Germinal center (tissue), 1 donor: ENCODE measurements around the gene C22orf31.
A peak's percentile ranks its signal among the peaks of the same experiment; 100 is the strongest.

ENCODE experiments used
- DNase-seq: peaks from one replicate; pipeline ENCODE4 v3.0.0; 2012; ENCODE audit warnings: mixed read lengths, low spot score

Gene C22orf31

DNA sequence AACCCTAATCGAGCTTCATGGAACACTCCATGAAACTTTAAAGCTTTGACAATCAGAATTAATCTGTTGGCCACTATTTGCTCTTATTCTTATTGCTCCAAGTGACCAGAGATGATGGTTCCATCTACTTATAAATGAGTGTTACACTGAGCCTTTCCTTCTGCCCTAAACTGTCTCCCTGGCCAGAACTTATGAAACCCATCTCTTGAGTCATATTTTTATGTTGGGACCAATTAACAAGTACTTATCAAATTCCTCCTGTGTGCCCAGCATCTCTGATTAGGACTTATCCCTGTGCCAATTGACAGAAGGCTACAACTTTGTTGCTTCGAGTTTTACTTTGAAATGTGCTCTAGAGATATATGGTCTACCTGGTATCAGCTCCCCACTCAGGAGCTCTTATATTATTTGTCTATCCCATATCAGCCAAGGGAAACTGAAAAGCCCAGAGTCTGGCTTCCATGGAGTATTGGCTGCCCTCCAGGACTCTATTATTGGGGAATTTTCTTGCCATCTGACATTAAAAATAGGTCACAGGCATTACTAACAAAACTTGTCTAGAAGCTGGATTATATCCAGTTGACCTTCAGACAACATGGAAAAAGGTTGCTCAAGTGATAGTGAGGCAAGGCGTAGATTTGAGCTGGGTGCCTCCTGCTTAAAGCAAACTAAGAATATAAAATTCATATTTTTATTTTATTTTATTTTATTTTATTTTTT is 20.0 kb upstream of the C22orf31 start:
- no peak for DNase-seq

DNA sequence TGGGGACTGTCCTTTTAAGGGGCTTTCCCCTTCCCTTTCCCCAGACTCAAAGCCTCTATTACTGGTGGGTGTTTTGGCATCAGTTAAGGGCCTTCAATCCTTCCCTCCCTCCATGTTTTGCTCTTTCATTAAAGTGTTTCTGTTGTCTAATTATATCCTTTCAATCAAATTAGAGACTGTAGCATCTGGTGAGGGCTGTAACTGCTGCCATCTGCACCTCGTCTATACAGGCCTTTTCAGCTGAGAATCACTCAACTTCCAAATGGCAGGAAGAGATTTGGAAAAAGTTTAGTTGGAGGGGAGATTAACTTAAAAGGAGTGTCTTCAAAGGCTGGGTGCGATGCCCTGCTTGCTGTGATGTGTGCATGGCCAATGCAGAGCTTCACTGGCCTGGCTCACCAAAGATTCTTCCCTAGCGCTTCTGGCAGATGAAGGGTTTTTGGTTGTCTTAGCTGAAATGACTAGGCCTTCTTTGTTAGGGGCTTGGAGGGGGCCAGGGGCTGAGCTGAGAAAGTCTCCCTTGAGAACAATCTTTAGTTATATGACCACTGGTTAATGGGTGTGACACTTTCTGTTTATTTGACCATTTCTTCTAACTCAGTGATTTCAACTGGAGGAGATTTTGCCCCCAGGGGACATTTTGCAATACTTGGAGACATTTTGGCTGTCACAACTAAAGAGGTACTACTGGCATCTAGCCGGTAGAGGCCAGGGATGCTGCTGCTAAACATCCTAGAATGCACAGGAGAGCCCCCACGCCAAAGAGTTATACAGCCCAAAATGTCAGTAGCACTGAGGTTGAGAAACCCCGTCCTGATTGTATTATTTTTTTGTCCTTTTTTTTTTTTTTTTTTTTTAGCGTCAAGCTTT is 18.7 kb upstream of the C22orf31 start:
- DNase-seq = no peak

DNA sequence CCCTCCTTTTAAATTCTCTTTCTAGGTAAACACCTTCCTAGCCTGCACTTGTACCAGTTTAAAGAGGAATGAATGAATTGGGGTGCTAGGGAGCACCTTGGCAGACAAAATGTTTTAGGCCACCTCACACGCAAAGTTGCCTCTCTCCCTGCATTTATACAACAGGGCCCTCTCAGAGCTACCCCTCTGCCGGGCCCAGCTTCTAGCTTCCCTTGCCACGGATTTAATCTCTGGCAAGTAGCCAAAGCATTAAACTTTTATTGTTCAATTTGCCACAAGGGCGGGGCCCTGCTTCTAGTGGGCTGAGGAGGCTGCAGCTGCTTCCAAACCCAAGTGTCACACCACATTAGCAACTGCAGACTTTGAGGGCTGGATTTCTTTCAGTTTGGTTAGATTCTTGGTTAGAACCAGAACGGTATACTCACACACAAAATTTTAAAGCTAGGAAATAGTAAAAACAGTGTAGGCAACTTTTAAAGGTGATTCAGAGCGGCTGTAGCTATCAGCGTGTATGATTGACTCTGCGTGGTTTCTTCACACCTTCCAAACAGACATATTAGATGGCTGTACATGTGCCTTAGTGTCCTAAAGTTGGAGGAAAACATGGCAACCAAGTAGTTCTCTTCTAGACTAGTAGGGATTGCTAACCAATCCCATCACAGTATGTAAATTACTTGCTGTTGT is 17.7 kb upstream of the C22orf31 start:
- DNase-seq = no peak

DNA sequence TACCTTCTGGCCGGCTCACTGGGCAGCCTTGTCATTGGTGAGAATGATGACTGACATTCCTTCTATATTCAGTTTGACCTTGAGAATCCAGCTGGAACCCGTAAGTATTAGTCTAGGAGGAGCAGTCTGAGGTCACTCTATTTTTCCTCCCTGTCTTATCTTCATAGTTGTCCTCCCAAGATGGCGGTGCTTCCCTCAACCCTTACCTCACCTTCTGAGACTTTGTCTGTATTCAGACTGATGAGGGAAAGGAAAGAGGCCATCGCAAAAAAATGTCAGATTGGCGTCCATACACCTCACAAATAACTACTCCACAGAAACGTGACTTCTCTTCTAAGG is 17.2 kb upstream of the C22orf31 start:
- DNase-seq = no peak

DNA sequence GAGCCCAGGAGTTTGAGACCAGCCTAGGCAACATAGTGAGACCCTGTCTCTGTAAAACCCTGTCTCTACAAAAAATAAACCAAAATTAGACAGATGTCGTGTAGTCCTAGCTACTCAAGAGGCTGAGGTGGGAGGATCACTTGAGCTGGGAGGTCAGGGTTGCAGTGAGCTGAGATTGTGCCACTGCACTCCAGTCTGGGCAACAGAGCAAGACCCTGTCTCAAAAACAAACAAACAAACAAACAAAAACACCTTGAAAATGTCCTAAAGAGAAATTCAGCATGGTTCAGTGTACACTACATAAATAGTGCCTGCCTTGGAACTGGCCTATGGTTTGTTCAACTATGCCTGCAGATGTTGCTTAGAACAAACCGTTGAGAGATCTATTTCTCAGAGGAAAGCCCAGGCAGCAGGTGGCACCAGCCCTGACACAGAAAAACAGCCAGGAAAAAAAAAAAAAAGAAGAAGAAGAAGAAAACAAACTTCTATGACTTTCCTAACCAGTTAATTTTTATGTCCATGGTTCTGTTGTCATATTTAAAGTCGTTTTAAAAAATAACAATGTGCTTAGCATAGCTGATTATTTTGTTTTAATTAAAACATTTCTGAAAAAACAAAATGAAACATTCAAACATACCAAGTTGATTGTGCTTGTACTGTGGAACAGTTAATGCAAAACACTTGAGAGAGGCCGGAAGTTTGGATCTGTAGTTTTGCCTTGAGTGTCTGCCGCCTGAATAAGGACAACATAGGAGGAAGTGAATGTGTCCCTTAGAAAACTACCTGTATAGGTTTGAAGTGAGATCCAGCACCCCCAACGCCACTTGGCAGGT is 16.6 kb upstream of the C22orf31 start:
- no peak for DNase-seq

DNA sequence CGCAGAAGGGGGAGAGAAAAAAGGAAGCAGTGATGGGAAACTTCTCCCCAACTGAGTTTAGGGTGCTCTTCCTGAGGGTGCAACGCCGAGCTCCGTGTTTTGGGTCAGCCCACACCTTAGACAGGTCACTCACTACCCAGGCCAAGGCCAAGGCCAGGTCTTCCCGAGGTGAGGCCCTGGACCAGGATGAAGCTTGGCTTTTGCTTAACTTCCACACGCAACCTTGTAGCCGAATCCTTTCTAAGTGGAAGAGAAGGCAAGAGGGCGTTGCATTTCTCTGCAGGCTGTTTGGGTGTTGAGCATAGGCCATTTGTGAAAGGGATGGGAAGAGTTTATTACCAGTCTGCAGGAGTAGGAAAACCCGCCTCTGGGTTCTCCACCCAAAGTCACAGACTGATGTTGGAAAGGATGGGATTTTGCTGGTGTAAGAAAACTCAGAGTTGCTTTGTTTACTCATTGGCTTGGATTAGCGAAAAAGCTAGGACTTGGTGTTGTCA is 12.7 kb upstream of the C22orf31 start:
- no peak for DNase-seq

DNA sequence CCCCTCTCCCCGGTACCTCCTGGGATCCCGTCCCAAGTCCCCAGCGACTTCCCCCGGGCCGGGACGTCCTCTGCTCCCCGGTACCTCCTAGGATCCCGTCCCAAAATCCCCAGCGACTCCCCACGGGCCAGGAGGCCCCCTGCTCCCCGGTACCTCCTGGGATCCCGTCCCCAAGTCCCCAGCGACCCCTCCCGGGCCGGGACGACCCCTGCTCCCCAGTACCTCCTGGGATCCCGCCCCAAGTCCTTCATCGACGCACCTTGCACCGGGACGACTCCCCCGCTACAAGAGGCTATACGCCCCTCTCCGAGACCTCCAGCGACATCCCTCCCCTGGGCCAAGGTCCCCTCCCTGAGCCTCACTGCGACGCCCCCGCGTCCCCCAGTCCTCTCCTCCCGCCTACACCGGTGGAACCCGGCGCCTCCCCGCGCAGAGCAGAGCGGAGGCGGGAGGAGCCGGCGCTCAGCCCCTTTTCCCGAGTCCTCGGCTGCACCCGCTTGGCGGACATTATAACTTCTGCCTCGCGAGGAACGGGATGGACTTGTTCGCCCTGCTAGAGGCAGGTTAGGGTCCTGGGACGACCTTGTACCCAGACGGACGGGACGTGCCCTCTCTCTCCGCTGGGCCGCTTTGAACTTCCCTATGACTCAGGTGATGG is 12.1 kb upstream of the C22orf31 start:
- no peak for DNase-seq

DNA sequence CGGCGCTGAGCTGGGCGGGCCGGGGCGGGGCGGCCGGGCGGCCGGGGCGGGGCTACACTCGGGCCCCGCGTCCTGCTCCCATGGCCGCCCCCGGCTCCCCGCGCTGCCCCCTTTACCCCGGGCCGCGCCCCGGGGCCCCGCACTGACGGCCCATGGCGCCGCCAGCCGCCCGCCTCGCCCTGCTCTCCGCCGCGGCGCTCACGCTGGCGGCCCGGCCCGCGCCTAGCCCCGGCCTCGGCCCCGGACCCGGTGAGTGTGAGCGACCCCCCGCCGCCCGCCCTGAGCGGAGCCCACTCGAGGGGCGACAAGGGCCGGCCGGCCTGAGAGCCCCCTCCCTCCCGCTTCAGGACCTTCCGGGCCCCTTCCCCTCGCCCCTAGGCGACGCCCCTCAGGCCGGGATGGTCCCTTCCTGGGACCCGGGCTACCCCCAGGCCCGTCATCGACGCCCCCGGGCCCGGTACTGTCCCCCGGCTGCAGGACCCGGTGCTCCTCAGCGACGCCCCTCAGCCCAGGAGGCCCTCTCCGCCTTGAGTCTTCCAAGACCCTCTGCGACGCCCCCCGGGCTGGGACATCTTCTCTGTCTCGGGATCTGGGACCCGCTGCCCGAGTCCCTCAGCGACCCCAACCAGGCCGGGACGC is 11.5 kb upstream of the C22orf31 start, which contains the start of gene KREMEN1:
Gene KREMEN1 (plus strand): TSS at position 57 of the 639 bp plus-strand sequence. CDS start 96 bp downstream, at position 153.
- DNase-seq = no peak

DNA sequence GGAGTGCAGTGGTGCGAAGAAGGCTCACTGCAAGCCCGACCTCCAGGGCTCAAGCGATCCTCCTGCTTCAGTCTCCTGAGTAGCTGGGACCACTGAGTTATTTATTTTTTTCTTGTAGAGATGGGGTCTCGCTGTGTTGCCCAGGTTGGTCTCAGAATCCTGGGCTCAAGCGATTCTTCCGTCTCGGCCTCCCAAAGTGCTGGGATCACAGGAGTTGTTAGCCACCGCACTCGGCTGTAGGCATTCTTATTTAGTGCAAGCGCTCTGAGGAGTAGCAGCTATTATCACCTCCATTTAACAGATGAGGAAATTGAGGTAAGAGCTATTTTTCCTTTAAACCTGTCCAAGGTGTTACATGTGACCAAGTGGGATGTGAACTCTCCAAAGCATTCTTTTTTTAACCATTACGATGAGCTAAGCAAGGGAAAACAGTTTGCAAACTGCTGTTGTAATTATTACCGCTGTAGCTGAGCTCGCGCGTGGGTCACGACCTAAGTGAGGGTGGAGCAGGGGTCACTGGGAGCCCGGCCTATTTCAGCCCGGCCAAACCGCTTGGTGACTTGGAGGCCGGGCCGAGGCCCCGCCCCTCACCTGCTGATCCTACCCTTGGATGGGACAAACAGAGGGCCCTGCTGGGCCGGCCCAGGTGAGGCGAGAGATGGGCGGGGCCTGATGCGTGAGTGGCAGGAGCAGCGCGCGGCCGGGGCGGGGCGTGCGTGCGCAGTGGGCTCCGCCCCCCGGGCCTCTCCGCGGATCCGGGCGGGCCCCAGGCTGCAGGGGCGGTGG is 10.8 kb upstream of the C22orf31 start:
- DNase-seq = peak; percentile 94

DNA sequence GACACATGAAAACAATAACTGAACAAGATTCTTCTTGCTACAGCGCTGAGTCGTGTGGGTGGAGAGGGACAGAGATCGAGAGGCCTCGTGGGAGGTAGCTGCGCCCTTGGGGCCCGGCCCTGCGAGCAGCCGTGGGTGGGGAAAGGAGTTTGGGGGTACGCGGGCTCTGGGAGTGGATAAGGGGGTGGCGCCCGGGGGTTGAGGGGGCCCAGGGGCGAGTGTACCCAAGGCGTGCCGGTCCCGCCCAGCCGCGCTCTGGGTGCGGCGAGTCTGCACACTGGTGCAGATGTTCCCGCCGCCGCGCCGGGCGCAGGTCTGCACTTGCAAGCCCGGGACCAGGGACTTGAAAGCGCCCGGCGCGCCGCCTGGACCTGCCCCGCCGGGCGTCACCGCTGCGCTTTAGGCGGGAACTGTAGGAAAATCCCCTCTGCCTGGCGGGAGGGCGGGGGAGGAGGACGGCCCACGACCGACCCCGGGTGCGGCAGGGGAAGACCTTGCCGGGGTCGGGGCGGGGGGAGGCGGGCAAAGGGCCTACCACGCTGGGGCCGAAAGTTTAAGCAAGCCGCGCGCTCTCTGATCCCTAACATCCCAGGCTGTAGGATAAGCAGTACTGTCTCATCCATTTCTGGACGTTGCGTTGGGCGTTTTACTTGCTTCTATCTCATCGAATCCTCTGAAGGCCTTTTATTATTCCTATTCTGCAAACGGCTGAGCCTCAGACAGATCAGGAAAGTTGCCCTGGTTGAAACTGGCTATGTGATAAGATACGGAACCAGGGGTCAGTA is 9.8 kb upstream of the C22orf31 start:
- DNase-seq = peak; percentile 23

DNA sequence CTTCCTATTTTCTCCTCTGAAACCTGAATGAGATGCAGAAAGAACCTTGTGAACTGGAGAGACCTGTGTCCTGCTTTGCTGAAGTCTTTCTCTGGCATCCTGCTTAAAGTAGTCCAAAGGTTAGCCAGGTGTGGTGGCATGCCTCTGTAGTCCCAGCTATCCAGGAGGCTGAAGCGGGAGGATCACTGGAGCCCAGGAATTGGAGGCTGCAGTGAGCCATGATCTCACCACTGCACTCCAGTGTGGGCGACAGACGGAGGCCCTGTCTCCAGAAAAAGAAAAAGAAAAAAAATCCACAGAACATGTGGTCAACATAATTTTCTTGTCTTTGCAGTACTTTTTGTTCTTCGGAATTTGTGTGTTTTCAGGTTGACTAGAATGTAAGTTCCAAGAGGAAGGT is 8.9 kb upstream of the C22orf31 start:
- no peak for DNase-seq

DNA sequence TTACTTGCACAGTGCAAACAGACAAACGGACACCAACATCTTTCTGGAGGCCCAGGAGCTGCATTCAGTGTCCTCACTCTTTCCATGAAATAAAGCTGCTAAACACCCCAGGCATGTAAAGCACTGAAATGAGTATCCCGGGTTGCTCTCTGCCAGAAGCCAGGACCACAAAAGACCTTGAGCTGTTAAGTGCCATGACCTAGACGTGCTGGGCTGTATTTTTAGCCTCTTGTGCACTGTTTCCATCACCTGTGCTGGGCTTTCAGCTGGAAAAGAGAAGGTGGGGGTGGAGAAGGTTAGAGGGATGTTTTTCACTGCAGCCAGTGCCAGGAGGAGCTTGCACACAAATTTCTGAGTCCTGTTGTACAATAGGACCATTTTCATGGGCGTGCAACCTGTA is 7.8 kb upstream of the C22orf31 start:
- no peak for DNase-seq

DNA sequence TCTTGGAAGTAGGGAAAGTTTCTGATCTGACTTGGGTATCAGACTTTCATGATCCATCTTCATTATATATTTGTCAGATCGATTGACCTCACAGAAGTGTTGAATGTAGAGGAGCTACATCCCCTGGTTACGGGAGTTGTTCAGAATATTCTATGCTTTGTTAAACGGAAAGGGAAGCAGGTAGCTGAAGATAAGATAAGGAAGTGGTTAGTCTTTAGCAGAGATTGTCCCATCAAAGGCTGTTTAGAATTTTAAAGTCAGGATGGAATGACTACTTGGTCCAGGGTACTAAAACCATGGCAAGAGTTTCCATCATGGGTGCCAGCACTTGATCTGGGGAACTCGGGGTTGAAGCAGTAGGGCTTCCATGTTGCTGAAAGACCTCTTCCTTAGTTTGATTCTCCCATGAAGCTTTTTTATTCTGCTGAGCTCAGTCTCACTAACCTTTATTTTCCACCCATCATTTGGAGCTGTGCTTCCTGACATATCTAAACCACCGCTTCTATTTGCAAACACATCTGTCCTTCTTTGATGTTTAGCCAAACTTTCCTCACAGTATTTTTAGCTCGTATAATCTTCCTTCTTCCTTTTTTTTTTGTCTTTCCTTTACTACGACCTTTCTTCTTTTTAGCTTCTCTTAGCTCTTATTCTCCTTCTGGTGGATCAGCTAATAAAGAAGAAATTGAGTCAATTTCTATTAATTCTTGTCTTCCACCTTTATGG is 4.0 kb upstream of the C22orf31 start:
- no peak for DNase-seq

DNA sequence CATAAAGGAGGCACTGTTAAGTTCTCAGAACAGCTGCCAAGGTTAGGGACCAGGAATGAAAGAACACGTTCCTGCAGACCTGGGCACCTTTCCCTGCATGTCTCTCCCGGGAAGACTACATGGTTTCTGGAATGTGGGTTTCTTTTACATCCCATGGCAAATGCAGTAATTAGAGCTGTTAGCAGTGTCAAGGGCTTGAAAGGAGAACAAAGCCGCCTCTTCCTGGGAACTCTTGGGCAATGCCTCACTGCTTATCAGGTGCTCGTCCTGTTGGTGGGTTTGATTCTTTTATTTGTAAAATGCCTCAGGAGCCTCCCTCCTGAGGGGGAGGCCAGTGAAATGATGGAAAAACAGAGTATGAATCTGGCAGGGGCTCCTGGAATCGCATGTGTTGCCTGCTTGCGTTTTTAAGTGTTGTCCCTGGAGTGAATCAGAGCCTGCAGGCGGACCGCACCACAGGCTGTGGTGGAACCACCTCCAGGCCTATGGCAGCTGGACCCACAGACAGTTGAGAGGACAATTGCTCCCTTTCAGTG is 723 bp upstream of the C22orf31 start:
- DNase-seq = no peak

DNA sequence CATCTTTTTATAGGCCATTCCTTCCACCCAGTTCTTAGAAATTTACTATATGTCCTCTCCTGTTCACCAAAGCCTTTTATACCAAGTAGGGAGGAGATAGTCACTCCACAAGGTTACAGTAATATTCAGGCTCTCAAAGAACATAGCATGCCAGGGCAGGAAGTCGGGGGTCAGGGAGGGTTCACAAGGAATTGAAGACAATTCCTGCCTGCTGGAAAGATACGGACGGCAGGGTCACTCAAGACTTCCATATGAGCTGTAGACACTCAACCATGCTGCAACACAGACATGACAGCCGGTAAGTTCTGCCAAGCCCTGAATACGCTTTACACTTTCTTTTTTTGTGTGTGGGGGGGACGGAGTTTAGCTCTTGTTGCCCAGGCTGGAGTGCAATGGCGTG is 700 bp downstream of the C22orf31 start:
- no peak for DNase-seq

DNA sequence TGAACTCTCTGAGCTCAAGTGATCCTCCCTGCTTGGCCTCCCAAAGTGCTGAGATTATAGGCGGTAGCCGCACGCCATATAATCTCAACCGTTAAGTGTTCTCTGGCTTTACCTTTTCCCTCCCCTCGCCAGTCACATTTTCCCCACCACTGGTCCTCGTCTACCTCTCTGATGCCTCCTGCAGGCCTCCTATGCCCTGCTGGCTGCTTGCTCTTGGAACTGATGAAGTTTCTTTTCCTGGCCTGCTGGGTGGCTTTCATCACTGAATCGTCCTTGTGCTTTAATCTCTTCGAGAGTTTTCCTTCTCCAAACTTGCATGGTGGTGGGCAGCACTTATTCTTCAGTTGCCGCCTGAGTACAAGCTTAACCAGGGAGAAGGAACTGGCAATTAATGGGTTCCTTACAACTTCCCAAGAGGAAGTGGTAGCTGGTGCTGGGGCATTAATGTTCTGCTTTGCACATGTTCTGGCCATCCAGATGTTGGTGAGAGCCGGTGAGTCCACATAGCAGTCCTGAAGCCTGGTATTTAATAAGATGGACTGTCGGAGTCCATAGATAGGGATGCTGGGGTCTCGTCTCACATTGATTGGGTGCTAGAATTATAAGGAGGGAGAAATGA is 1.3 kb downstream of the C22orf31 start:
- no peak for DNase-seq

DNA sequence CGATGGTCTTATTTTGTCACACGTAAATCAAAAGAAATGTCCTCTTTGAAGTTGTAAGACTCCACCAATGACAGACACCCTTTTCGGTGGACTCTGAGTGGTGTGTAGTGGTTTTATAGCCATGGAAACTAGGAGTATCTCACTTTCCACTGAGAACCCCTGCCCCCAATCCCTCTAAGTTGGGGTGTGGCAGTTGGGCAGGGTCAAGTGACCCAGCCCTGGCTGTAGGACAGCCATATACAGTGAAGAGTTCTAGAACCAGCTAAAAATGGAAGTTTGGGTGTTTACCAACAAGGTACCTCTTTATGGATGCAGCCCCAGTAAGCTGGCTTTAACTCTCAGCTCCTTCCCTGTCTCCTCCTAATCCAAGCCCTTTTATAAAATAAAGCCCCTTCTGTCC is 5.2 kb downstream of the C22orf31 start:
- no peak for DNase-seq
